Ishikawa (cell line): ENCODE data around the gene INKA2.

Source experiments
- CEBPB ChIP-seq: IDR thresholded peaks from 2 replicates; pipeline ENCODE4 v1.6.1; 2012
- CREB1 ChIP-seq: IDR thresholded peaks from 2 replicates; pipeline ENCODE4 v1.6.1; 2012; ENCODE audit warnings: low read depth
- EGR1 ChIP-seq: IDR thresholded peaks from 2 replicates; pipeline ENCODE4 v1.6.1; 2012
- EP300 ChIP-seq: IDR thresholded peaks from 2 replicates; pipeline ENCODE4 v1.6.1; 2012; ENCODE audit warnings: borderline replicate concordance
- FOXM1 ChIP-seq: IDR thresholded peaks from 2 replicates; pipeline ENCODE4 v1.6.1; 2012; ENCODE audit warnings: low read depth, borderline replicate concordance
- NFIC ChIP-seq: IDR thresholded peaks from 2 replicates; pipeline ENCODE4 v1.6.1; 2012
- RAD21 ChIP-seq: IDR thresholded peaks from 2 replicates; pipeline ENCODE4 v1.6.1; 2012; ENCODE audit warnings: low read depth
- TAF1 ChIP-seq: IDR thresholded peaks from 2 replicates; pipeline ENCODE4 v1.6.1; 2012; ENCODE audit warnings: low read depth, mild to moderate bottlenecking
- TCF12 ChIP-seq: IDR thresholded peaks from 2 replicates; pipeline ENCODE4 v1.6.1; 2012; ENCODE audit warnings: low read depth
- TEAD4 ChIP-seq: IDR thresholded peaks from 2 replicates; pipeline ENCODE4 v1.6.1; 2012
- YY1 ChIP-seq: IDR thresholded peaks from 2 replicates; pipeline ENCODE4 v1.6.1; 2012; ENCODE audit warnings: low read depth
- ZBTB7A ChIP-seq: IDR thresholded peaks from 2 replicates; pipeline ENCODE4 v1.6.1; 2012; ENCODE audit warnings: low read depth
- TF ChIP-seq, protein P1 (sequence below): IDR thresholded peaks from 2 replicates; pipeline ENCODE4 v1.6.1; 2012; ENCODE audit warnings: low read depth, mild to moderate bottlenecking
- TF ChIP-seq, protein P2 (sequence below): IDR thresholded peaks from 2 replicates; pipeline ENCODE4 v1.6.1; 2012
- TF ChIP-seq, protein P3 (sequence below): IDR thresholded peaks from 2 replicates; pipeline ENCODE4 v1.6.1; 2012

INKA2 gene

GRCh38 chr1:111778541-111779051 is 39.4 kb upstream of the INKA2 start:
- TF ChIP-seq ZBTB7A = no peak

- no peak for TF ChIP-seq NFIC
- TF ChIP-seq, protein P1, sequence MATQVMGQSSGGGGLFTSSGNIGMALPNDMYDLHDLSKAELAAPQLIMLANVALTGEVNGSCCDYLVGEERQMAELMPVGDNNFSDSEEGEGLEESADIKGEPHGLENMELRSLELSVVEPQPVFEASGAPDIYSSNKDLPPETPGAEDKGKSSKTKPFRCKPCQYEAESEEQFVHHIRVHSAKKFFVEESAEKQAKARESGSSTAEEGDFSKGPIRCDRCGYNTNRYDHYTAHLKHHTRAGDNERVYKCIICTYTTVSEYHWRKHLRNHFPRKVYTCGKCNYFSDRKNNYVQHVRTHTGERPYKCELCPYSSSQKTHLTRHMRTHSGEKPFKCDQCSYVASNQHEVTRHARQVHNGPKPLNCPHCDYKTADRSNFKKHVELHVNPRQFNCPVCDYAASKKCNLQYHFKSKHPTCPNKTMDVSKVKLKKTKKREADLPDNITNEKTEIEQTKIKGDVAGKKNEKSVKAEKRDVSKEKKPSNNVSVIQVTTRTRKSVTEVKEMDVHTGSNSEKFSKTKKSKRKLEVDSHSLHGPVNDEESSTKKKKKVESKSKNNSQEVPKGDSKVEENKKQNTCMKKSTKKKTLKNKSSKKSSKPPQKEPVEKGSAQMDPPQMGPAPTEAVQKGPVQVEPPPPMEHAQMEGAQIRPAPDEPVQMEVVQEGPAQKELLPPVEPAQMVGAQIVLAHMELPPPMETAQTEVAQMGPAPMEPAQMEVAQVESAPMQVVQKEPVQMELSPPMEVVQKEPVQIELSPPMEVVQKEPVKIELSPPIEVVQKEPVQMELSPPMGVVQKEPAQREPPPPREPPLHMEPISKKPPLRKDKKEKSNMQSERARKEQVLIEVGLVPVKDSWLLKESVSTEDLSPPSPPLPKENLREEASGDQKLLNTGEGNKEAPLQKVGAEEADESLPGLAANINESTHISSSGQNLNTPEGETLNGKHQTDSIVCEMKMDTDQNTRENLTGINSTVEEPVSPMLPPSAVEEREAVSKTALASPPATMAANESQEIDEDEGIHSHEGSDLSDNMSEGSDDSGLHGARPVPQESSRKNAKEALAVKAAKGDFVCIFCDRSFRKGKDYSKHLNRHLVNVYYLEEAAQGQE = no peak
Measured at GRCh38 chr1:111778066-111778465, 38.9 kb upstream of the INKA2 start.

DNA sequence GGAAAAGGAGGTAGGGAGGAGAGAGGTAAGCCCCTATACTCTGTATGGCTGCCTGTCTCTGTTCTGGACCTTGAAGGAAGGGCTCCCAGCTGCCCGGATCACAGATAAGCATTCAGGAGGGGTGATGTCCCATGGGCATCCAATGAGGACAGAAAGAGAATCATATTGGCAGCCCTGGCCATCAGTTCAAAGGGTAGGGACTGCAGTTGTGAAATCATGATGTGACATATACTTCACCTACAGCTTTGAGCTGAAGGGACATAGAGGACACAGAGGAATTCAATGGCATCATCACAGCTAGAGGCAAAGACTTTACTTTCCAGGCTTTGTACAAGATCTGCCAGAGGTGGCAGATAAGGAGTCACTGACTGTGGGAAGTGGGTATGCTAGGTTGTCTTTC is 38.1 kb upstream of the INKA2 start:
- no peak for TF ChIP-seq CEBPB
- TF ChIP-seq TAF1 = no peak
- TF ChIP-seq, protein P2, sequence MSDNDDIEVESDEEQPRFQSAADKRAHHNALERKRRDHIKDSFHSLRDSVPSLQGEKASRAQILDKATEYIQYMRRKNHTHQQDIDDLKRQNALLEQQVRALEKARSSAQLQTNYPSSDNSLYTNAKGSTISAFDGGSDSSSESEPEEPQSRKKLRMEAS = no peak

DNA sequence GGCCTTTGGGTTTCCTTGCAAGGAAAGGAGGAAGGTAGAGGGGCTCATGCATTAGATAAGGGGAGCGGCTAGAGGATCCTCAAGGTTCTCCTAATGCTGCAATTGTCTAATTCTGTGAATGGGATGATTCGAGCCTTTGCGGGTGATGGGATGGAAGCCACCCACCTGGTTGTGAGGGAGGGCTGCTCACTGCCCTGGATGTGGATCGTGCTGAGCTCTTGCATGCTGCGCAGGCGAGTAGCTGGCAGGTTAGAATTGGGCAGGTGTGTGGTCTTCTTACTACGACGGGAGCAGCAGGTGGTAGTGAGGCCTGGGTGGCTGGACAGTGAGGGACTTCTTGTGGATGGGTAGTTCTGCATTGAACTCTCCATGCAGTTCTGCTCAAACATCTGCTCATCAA is 37.7 kb upstream of the INKA2 start:
- TF ChIP-seq RAD21 = no peak
- TF ChIP-seq CREB1 = no peak
- TF ChIP-seq TEAD4 = no peak
- no peak for TF ChIP-seq ZBTB7A
- TF ChIP-seq YY1 = no peak
- TF ChIP-seq NFIC = no peak
- TF ChIP-seq, protein P1 = no peak
- no peak for TF ChIP-seq TCF12
- no peak for TF ChIP-seq CEBPB
- TF ChIP-seq, protein P3, sequence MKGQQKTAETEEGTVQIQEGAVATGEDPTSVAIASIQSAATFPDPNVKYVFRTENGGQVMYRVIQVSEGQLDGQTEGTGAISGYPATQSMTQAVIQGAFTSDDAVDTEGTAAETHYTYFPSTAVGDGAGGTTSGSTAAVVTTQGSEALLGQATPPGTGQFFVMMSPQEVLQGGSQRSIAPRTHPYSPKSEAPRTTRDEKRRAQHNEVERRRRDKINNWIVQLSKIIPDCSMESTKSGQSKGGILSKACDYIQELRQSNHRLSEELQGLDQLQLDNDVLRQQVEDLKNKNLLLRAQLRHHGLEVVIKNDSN = no peak
- no peak for TF ChIP-seq EGR1
- TF ChIP-seq, protein P2 = no peak
- TF ChIP-seq FOXM1 = no peak
- TF ChIP-seq EP300 = no peak
- no peak for TF ChIP-seq TAF1

GRCh38 chr1:111776391-111776790 is 37.2 kb upstream of the INKA2 start:
- TF ChIP-seq CEBPB (no peak), EP300 (no peak), RAD21 (no peak), ZBTB7A (no peak), YY1 (no peak), TCF12 (no peak), EGR1 (no peak), TAF1 (no peak), TEAD4 (no peak), FOXM1 (no peak), CREB1 (no peak), NFIC (no peak)
- TF ChIP-seq, protein P2 = no peak
- TF ChIP-seq, protein P3 = no peak
- TF ChIP-seq, protein P1 = no peak
